GM19397 (cell line): ENCODE results near the gene TUBB4B.

Experiments
- ATAC-seq: cut with Tn5 transposase; IDR thresholded peaks from one replicate; pipeline ENCODE4 v1.9.1; 2021; ENCODE audit warnings: mild to moderate bottlenecking, moderate library complexity; ENCODE audit not compliant: unreplicated experiment

The TUBB4B gene

DNA sequence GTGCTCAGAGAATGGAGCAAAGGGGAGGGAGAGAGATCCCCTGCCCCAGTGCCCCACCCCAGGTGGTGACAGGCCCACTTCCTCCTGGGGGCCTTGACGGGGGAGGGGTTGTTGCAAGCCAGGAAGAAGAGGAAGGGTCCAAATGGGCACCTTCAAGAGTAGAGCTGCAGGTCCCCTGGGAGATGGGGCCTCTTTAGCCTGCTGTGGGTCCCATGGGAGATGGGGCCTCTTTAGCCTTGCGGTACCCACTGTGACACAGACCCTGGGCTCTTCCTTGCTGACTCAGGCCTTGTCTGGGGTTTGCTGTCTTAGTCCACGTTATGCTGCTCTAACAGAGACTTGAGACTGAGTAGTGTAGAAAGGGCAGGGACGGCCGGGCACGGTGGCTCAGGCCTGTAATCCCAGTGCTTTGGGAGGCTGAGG lies 26.9 kb downstream of the TUBB4B start:
- ATAC-seq, result no peak

DNA sequence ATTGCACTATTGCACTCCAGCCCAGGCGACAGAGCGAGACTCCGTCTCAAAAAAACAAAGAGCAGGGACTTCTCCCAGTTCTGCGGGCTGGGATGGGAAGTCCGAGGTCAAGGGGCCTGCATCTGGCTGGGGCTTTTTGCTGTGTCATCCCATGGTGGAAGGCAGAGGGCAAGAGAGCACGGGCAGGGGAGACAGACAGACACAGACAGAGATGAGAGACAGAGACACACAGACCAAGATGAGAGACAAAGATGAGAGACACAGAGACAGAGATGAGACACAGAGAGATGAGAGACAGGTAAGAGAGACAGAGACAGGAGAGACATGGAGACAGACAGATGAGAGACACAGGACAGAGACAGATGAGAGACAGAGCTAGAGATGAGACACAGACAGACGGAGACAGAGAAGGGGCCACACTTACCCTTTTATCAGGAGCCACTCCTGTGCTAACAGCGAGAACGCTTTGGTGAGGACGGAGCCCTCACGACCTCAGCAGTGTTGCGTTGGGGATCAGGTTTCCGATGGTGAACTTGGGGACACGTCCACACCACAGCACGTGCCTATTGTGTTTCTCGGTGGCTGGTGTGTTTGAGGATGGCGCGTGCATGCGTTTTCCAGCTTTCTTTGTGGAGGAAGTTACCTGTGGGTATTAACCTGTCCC lies 27.6 kb downstream of the TUBB4B start:
- ATAC-seq, result no peak

DNA sequence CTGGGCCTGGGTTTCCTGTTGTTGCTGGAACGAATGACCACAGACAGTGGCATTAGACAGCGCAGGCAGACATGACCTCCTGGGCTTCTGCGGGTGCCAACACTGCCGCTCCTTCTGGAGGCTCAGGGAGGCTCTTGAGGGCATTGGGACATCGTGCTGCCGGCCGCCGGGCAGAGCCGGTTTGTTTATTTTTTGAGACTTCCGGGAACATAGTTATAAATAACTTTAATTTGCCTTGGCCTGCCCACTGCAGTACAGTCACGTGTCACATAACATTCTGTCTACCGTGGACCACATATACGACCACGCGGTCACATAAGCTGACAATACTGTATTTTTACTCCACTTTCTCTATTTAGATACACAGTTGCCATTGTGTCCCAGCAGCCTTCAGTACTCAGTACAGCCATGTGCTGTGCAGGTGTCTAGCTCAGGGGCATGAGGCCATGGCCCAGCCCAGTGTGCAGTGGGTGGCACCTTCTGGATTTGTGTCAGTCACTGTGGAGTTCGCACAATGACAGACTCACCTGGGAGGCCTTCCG lies 28.2 kb downstream of the TUBB4B start:
- no peak for ATAC-seq

DNA sequence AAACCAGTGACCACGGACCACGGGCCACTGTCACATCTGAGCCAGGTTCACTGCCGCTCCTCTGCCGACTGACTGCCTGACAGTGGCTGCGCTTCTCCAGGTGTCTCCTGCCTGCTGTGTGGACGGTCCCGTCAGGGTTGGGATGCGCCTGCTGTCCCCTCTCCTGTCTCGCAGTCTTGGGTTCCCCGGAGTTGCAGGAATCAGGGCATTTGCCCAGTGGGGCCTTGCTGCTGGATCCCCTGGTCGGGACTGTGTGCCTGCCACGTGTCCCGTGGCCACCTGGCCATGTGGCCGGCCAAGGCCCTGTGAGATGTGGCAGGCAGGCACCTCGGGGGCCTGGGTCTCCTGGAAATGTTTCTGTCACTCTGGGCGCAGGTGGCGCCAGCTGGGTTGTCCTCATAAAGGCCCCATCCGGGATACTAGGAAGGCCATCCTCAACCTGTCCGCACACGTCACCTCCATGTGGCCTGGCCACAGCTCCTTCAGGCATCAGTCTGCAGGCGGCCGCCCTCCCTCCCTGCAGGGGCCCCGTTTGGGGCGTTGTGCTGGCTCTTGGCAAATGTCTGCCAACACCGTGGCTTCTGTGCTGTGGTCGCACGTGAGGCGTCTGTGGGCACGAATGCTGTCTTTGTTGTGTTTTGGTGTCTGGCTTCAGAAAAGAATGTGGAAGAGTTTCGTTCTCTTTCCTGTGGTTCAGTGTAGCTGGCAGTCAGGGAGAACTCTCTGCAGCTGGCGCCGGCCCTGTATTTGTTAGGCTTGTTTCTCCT lies 30.0 kb downstream of the TUBB4B start:
- ATAC-seq, result no peak

DNA sequence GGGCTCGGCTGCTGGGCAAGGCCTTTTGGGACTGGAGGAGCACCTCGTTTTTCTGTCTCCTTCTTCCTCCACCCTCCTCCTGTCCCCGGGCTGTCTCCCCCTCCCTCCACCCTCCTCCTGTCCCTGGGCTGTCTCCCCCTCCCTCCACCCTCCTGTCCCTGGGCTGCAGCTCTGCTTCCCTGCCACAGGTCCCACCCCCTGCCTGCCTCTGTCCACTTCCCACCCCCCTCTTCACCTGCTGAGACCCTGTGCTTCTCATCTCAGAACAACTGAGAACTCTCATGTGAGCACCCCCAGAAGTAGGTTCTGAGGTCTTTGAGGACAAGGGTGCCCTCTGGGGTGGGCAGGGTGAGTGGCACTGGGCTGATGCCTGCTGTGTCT lies 30.6 kb downstream of the TUBB4B start:
- ATAC-seq, result no peak

DNA sequence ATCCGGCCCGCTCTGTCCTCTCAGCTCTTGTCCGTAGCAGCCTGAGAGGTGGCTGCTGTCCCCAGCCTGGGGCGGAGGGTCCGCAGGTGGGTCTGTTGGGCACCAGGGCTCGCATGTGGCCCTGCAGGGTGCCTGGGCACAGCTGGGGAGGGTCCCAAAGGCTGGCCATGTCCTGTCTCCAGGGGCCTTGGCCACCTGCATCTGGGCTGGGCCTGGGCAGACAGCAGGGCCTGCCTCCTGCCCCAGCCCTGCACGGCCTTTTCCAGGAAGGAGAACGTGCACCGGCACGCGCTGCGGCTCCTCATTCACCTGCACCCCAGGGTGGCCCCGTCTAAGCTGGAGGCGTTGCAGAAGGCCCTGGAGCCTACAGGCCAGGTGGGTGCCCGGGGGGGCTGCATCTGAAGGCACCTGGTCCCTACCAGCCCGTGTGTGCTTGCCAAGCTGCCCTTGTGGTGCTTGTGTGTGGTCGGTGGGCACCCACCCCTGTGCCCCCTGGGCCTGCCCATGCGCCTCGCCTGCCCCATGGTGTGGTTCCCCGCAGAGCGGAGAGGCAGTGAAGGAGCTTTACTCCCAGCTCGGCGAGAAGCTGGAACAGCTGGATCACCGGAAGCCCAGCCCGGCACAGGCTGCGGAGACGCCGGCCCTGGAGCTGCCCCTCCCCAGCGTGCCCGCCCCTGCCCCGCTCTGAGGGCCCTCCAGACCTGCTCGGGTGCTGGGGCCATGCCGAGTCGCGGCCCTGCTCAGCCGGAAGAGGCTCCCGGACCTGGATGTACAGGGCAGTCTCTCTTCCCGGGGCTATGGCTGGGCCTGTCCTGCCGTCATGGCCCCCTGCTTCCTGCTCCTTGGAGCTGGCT lies 31.4 kb downstream of the TUBB4B start:
- no peak for ATAC-seq

DNA sequence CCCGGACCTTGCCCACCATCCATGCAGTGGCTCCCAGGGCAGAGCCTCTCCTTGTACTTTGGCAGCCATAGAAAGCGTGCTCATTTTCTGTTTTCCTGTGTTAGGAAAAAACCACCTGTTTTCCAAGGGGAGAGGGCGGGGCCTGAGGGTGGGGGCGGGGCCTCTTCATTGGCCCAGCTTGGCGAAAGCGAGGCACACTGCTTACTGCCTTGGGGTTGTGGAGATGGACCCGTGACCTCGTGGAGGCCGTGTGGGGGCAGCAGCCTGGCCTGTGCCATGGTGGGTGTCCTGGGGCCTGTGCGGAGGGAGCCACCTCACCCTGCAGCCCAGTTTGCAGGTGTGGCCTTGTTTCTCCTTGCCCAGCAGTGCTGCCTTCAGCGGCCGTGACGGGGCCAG lies 32.0 kb downstream of the TUBB4B start:
- ATAC-seq, result no peak

DNA sequence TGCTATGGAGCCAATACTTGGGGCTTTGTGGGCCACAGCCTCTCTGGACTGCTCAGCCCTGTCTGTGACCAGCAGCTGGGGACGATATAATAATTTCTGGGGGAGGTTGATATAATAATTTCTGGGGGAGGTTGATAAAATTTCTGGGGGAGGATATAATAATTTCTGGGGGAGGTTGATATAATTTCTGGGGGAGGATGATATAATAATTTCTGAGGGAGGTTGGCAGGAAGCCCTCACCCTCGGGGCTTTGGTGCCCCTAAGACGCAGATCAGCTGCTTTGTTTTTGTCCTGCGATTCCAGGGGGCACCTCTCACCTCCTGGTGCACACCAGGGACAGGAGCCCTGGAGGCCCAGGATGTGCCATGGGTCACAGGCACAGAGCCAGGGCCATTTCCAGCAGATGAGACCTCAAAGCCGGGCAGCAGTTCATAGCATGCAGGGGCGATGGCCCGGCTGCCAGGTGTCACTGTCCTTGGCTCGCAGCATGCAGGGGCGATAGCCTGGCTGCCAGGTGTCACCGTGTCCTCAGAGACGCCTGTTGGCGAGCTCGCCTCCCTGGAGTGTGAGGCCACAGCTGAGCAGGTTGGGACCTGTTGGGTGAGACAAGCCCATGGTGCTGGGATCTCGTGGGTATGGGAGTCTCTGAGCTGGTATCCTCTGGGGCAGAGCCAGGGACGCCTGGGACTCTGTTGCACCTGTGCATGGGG lies 32.7 kb downstream of the TUBB4B start:
- no peak for ATAC-seq

DNA sequence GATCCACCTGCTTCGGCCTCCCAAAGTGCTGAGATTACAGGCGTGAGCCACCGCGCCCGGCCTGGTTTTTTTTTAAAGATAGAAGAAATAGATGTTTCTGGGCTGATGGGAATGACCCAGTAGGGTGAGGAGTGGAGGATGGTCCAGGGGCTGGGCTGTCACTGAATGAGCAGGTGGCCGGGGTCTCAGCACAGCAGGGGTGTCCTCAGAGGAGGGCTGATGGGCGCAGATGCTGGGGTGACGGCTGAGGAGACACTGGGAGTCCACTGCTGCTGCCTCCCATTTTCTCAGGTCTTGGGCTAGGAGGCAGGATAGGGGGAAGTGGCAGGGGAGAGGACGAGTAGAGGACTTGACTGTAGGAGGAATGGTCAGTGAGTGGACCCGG lies 34.1 kb downstream of the TUBB4B start:
- no peak for ATAC-seq

DNA sequence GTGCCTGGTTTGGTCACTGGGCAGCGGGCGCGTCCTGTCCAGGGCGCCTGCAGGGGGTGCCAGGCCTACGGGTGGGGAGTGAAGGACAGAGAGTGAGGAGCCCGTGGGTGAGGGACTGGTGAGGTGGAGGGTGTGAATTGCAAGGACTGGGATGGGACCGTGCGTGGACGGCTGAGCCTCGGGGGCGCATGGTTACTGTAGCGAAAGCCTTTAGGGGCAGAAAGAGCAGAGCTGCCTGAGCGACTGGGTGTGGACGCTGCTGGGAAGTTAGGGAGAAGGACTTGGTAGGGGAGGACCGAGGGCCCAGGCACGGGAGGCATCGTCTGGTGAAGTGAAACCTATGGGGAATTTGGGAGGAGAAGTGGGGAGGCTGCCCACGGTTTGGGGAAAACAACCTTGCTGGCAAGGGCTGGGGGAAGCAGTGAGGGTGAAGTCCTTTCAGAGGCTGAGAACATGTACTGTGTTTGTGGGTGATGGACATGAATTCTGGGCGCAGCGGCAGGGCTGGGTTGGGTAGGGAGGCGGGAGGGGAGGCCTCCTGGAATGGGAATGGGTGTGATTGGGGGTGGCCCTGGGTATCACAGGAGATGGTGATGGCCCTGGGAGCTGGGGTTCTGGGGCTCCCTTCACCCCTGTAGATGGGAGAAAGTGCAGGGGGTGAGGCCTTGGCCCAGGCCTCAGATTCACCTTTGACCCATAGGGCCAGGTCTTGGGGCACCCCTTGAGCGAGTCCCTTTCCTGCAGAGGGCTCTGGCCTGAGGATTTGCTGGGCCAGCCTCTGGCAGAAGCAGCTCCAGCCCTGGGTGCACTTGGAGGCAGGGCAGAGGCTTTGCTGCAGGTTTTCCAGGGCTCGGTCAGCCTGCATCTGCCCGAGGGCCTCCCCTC lies 34.7 kb downstream of the TUBB4B start:
- ATAC-seq, result no peak

DNA sequence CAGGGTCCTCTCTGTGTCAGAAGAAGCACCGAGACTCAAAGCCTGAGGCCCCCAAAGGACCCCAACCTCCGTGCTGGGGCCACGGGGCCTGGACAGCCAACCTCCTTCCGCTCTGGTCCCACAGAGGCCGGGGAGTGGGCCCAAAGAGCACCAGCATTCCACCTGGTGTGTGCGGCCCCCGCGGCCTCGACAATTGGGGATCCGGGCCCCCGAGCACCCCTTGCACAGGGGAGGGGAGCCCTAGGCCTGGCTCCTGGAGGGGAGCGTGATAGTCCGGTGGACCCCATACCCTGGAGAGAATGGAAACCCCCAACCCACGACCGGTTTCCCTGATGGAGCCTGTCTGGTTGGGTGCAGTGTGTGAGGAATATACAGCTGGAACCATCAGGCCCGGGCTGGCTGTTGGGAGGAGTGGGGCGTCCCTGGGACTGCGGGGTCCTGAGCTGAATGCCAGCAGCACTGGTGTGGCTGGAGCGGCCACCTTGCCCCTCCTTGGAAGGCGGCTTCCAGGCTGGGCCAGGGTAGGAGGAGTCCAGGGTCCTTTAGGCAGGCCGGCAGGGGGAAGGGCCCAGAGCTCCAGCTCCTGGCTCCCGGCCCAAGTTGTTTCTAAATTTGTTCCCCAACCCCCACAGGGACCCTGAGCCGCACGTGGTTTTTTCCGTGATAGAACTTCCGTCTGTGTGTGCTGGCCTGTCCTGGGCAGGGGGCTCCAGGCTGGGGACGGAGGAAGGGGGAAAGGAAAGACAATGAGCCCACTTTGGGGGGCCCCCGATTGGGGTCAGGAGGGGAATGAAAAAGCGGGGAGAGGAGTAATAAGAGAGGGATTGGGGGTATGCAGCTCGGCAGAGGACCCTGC lies 35.6 kb downstream of the TUBB4B start:
- no peak for ATAC-seq

DNA sequence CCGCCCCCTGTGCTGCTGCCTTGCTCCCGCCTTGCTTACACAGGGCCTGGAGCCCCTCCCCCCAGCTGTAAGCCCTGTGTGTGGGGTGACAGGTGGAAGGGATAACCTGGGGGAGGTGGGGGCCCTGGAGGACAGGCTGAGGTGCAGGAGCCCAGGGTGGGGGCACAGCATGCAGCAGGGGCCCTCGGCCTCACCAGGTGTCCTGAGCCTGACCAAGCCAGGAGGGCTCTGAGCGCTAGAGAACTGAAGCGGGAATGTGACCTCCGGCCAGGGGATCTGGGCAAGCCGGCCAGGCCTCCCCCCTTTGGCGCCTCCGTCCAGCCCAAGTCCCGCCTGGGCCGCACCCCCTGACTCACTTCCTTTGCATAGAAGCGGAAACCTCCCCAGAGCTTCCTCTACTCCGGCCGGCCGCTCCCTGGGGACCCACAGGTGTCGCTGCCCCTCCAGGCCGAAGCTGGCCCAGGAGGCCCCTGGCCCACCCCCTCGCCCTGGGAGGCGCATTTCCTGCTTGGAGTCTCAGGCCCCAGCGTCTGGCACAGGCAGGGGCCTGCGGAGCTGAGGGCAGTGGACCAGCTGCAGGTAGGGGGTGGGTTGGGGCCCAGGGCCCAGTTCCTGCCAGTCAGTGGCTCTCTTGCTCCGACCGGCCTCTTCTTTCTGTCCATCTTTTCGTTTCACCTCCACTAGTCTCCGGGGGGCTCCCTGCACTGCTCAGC lies 36.4 kb downstream of the TUBB4B start, which contains the start of gene TOR4A:
TSS of gene TOR4A (plus strand) at position 398 of the 713 bp plus-strand sequence. CDS start 964 bp downstream, outside the sequence.
- peak; percentile 64 for ATAC-seq

DNA sequence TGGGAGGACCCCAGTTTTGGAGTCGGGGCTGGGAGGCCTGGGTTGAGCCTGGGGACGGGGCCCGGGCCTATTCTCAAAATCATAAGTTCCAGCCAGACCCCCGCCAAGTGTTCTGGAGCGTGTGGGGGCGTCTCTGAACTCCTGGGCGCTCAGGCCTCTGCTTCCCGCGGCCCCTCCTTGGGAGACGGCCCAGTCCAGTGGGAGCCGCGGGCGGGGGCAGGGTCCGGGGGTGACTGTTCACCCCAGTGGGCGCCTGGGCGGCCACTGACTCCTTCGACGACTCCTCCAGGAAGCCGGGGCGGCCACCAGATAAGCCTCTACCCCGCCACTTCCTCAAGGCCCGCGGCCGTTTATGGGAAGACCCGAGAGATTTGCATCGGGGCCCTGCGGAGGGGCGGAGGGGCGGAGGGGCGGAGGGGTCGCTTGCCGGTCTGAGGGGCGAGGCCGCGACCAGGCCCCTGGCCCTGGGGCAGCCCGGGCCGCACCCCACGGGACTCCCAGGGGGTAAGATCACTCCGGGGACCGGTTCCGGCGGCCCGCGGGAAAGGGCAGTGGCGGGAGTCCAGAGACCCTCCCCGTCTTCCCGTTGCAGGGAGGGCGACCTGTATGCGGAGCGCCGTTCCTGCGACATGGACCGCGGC lies 37.1 kb downstream of the TUBB4B start:
- peak; percentile 8 for ATAC-seq

DNA sequence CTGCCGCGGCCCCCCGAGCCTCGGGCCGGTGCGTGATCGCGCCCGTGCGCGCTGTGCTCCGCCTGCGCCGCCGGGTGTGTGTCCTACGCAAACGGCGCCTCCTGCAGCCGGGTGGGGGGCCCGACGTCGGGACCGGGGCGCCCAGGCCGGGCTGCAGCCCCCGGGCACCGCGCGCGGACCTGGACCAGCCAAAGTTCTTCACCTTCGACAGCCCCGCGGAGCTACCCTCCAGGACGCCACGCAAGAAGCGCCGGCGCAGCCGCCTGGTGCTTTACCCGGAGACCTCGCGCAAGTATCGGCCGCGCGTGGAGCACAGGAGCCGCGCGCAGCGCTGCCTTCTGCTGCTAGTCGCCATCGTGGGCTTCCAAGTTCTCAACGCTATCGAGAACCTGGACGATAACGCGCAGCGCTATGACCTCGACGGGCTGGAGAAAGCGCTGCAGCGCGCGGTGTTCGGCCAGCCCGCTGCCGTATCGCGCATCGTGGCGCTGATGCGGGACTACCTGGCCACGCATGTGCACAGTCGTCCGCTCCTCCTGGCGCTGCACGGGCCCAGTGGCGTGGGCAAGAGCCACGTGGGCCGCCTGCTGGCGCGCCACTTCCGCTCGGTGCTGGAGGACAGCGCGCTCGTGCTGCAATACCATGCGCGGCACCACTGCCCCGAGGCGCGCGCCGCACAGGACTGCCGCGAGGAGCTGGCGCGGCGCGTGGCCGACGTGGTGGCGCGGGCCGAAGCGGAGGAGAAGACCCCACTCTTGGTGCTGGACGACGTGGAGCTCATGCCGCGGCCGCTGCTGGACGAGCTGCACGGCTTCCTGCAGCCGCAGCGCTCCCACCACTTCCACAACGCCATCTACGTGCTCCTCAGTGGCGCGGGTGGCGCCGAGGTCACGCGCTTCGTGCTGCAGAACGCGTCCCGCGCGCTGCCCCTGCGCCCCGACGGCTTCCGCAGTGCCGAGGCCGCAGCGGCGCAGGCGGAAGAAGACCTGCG lies 37.9 kb downstream of the TUBB4B start:
- ATAC-seq, result no peak

DNA sequence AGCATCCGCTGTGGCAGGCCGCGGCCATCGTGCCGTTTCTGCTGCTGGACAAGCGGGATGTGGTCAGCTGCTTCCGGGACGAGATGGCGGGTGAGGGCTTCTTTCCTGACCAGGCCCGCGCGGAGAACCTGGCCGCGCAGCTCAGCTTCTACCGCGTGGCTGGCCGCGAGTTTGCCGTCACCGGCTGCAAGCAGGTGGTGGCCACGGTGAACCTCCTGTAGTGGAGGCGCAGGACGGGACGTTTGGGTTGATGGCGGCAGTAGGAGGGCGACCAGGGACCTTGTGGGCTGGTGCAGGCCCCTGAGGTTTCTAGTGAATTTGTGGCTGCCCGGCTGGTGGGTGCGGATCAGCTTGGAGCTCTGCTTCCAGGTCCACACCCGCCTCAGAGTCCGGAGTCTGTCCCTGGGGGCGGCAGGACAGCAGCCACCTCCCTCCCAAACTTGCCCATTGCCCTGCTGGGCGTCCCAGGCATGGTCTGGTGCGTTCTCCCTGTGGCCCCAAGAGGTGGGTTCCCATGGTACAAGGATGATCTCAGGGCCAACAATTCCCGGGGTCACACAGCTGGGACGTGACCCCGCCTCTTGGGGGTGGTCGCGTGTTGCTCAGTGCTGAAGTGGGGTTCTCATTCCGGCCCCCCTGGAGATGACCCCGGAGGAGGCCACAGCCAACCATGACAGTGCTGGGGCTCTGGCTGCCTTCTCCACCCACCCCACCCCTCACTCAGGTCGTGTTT lies 38.8 kb downstream of the TUBB4B start:
- no peak for ATAC-seq
